Muscle of back (tissue), 11 donors: ENCODE measurements around the gene FYCO1. TPM values are rescaled to one million over a fixed set of nuclear protein-coding genes. Genes with fewer than 3 reads are reported as not detected.
"Not testable (repeated sequence)": the region's sequence is repeated elsewhere in the genome, so short reads cannot be mapped to it uniquely, and the experiment has no call there.

Source experiments
- DNase-seq, 3 donors: peaks; one replicate each; pipeline versions ENCODE4 v3.0.0 to v3.0.0-alpha.2; 2013
- polyA plus RNA-seq, 10 donors: library from polyadenylated mRNA; unstranded; fragments of 120-200 nt; gene quantifications; one replicate each; pipeline ENCODE4 v1.2.1, GENCODE V29; 2013; ENCODE audit not compliant: insufficient read length in 10 of 10

The FYCO1 gene
- polyA plus RNA-seq, 10 donors: 23.2 to 39.4 (median 30.1) TPM

DNA sequence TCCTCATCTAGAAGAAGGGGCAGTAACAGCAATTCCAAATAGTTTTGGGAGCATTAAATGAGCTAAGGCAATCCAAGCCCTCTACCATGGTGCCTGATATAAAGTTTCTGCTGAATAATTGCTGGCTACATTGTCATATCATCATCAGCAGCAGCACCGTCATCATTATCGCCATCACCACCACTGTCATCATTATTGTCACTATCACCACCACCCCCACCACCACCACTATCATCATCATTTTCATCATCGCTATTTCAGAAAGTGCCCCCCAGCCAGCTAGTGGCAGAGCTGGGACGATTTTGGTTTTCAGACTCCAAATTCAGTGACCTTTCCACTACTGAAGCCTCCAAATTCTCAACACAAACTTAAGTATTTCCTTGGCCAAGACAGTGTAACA, 16.6 kb upstream of the FYCO1 start:
- DNase-seq: no peak

DNA sequence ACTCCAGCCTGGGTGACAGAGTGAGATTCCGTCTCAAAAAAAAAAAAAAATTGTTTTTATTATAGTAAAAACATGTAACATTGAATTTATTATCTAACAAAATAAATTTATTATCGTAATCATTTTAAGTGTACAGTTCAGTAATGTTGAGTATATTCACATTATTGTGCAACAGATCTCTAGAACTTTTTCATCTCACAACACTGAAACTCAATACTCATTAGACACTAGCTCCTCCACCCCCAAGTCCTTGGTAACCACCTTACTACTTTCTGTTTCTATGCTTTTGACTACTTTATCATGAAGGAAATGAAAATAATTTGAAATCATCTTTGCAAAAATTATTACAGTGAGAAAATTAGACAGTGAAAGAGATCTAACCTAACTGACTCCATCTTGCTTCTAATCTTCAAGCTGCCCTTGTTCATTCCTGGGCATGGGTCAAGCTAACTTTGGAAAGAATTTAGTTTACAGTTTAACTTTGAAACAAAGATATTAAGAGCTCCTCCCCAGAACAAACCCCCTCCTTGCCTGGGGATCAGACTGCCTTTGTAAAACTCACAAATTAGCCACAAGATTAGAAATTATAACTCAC, 15.0 kb upstream of the FYCO1 start:
- DNase-seq: no peak

- no peak for DNase-seq
Observed at GRCh38 chr3:46008058-46008457, 12.4 kb upstream of the FYCO1 start.

GRCh38 chr3:46007280-46007679, 11.7 kb upstream of the FYCO1 start:
- no peak for DNase-seq

DNA sequence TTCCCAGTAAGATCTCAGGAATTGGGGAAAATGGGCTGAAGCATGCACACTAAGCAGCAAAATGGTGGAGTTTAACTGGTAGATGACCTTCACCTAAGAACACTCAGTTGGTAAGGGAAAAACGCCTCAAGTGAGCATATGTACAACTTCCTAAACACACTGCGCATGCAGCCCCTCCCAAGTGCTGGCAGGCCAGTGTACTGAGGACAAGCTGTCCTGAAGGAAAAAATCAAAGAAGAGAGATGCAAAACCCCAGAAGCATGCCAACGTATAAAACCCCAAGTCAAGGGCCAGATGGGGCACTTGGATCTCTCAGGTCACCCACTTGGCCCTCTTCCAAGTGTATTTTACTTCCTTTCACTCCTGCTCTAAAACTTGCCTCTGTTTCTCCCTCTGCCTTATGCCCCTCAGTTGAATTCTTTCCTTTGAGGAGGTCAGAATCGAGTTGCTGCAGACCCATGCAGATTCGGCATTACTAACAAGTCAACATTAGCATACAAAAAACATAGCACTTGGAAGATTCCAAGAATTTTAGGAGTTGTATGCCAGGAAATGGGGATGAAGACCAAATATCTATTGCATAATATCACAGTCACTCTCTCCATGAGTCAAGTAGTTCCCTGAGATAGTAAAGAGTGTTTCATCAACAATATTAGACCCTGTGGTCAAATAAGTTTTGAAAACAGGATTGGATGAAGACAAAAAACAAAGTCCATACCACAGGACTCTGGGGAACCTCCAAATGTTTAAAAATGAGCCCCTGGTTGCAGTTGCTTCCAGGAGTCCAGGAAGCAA, 10.8 kb upstream of the FYCO1 start:
- DNase-seq: peak; percentile 64 to 80 (median 78)

DNA sequence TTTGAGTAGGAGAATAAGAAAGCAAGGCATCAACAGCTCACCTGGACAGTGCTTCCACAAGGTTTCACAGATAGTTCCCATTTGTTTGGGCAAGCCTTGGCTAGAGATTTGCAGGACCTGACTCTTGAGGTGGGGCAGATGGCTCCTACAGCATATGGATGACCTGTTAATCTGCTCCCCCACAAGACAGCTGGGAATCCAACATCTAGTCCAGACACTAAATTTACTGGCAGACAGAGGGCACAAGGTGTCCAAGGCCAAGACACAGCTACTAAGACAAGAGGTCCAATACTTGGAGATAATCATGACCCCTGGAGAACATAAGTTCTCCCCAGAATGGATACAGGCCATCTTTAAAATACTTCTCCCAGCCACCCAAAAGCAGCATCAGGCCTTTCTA, 8.1 kb upstream of the FYCO1 start:
- not testable (repeated sequence) for DNase-seq

DNA sequence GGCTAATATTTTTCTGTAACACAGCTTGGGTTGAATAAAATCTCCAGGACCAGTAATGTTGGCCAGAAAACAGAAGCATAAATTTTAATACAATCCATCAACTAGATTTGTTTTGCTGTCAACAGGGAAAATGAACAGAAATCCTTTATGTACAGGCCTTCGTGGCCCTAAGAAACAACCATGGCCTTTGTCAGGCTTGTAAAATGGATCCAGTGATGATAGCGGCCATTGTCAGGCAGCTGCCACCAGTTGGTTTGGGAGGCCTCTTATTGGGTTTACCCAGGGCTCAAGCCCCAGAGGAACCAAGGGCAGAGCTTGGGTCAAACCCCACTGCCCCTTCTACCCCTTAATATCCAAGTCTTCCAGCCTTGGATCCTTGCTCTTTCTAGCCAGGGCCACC, 5.6 kb upstream of the FYCO1 start:
- no peak for DNase-seq

GRCh38 chr3:45997942-45998341, 2.3 kb upstream of the FYCO1 start:
- no peak for DNase-seq

- DNase-seq: not testable (repeated sequence)
Observed at GRCh38 chr3:45997499-45997898, 1.9 kb upstream of the FYCO1 start.

GRCh38 chr3:45994419-45995235, 997 bp downstream of the FYCO1 start:
- no peak for DNase-seq

DNA sequence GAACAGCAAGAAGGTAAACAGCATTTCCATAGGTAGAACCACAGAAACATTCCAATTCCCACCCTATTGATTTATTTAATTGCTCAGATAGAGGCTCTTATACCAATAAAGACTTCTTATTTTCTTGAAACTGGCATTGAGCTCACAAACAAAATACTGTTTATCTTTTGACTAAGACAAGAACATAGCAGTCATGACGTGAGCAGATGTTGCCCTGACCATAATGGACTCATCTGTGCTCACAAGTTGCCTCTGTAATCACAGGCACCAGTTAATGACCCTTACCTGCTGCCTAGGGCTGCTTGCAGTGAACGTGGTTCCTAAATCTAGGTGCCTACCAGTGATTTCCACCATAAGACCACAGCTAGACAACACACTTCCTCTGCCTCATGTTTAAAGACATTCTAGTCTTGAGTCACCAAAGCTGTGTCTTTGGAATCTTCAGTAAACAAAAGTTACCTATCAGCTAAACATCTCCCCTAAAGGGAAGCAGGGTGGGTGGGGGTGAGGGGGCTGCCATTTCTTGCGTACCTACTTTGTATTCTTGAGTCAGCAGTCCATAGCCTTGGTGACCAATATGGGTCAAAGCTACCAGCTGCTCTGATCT, 2.1 kb downstream of the FYCO1 start:
- DNase-seq: no peak

GRCh38 chr3:45992821-45993221, 2.8 kb downstream of the FYCO1 start:
- peak in 1 of 3 donors; percentile 87 for DNase-seq

DNA sequence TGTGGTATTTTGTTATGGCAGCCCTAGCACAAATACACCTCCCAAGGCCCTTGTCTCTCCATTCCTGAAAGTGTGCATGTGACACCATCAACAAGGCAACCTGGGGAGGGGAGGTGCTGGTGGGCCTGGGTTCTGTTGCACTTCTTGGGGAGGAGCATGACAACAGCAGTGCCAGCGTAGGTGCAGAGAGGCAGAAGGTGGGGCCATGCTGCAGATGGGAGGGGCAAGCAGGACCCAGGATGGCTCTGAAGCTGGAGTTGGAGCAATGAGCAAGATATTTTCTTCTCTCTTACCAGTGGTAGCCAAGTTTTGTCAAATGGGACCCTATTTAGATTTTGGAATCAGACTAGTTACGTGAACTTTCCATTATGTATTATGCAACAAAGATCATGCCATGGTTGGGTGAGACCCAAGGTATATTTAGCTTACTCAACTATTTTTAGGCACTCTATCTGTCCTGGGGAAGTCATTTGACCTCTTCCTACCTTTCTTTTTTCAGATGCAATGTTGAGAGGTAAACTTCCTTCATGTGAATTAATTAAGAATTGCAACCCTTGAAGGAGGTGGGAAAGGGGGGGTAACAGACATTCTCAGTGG, 3.4 kb downstream of the FYCO1 start:
- no peak for DNase-seq

GRCh38 chr3:45991341-45991740, 4.3 kb downstream of the FYCO1 start:
- DNase-seq: no peak

GRCh38 chr3:45990181-45990580, 5.4 kb downstream of the FYCO1 start:
- DNase-seq: no peak

GRCh38 chr3:45988804-45989203, 6.8 kb downstream of the FYCO1 start:
- no peak for DNase-seq

DNA sequence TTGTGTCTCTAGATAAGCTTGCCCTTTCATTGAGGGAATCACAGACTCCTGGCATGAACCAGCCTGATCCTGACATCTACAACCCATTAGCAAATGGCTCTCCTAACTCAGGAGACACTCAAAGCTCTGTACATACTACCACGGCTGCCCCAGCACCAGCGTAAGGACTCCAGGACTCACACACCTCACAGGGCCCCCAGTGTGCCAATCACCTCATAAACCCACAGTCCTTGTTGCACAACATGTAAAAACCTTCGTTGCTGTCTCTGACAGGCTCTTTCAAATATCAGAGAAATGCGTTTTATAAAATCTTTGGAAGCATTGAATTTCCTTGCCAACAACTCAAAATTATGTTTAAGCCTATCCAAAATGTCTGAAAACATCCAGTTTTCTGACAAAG, 7.3 kb downstream of the FYCO1 start:
- no peak for DNase-seq

GRCh38 chr3:45987368-45988291, 8.0 kb downstream of the FYCO1 start:
- peak in 1 of 3 donors; percentile 79 for DNase-seq

DNA sequence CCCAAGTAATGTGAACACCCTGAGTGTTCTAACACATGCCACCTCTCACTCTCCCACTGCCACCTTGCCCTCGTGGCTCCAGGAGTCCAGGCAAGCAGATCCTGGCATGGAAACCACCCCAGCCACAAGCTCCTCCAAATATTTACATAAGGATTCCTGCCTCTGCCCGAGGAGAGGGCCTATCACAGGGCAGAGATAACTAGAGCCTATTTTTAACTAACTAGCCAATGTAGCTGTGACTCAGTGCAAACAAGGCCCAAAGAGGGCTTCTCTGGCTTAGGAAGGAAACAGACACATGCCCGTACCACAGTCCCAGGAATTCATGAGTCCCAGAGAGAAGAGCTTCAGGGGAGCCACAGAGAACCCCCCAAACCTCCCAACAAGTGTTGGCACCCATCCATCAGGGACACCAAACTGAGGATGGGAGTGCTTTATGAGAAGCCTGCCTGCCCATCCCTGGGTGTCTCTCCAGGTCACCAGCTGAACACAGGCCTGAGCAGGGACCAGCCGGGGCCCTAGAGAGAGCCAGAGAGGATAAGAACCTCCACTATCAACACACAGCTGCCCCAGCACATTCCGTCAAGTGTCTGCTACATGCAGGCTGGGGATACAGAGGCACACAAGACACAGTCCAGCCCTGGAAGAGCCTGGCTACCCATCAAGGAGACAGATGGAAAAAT, 9.2 kb downstream of the FYCO1 start:
- DNase-seq: no peak
